Liver (tissue), 3 donors: ENCODE results near the gene B3GALT5.

Experiments used
- CTCF ChIP-seq: fragments of 150-350 bp; IDR thresholded peaks from 2 replicates; pipeline ENCODE4 v1.5.1; 2017; ENCODE audit warnings: improper control_type of control experiment, low read depth, low read length; ENCODE audit not compliant: missing input control
- EGR1 ChIP-seq, 2 donors: IDR thresholded peaks; 2 replicates each; pipeline ENCODE4 v1.6.1; 2016 to 2018; ENCODE audit warnings: antibody characterized with exemption in 2 of 2, low read depth in 2 of 2
- RAD21 ChIP-seq, 2 donors: IDR thresholded peaks; 2 replicates each; pipeline ENCODE4 v1.6.1; 2016; ENCODE audit warnings: antibody characterized with exemption in 2 of 2, mild to moderate bottlenecking in 2 of 2
- TAF1 ChIP-seq: conservative IDR thresholded peaks from 2 replicates; pipeline ENCODE4 v1.6.1; 2016; ENCODE audit warnings: antibody characterized with exemption, mild to moderate bottlenecking
- YY1 ChIP-seq: IDR thresholded peaks from 2 replicates; pipeline ENCODE4 v1.6.1; 2016; ENCODE audit warnings: antibody characterized with exemption, mild to moderate bottlenecking
- donor health status: healthy.
- donor health status: healthy.

DNA sequence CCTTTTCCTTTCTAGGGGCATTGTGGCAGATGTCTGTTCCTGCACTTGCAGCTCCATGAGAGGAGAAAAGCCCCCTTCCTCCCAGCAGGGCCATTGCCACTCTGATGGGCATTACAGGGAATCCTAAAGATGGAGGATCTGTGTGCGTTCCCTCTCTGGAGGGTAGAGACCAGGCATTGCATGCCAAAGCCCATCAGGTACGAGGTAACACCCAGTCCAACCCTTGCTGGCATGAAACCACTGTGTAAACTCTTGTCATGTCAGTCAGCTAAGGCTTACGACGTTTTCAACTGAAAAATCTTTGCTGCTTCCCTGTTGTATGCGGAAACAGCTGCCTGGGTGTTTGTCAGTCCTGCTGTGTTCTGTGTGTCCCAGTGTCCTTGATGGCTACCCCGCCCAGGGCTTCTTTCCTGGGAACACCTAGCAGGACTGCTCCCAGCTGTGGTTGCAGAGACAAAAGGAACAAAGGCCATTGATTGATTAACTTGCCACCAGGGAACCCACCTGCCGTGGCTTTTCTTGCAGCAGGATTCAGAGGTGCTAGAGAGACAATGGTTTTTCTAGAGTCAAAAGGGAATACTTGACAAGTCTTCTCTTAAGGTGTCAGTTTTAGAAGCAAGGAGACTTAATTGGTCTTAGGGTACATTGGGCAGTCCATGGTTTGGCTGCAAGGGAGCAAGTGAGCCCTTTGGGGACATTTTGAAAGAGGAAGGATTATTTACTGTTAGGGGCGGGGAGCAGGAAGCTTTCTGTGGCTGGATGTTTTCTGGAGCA, 24.6 kb downstream of the B3GALT5 start:
- TF ChIP-seq CTCF (no peak), TAF1 (no peak), EGR1 (IDR thresholded peaks at IDR 0.05; ENCODE audit: low read depth in 2 of 2) (no peak), YY1 (no peak), RAD21 (IDR thresholded peaks at IDR 0.05) (no peak)
